KMS-11 (cell line): Measurements from ENCODE around the gene ATP8A2.
"Not testable (repeated sequence)": the region's sequence is repeated elsewhere in the genome, so short reads cannot be mapped to it uniquely, and the experiment has no call there.

Source experiments
- H2AFZ ChIP-seq: fragments of 200-600 bp; sonication (generic); 2 replicates; pipeline ENCODE4 v1.6.1; 2016; ENCODE audit warnings: antibody characterized with exemption, mixed run types, low read depth
- H3K27ac ChIP-seq: fragments of 200-600 bp; sonication (generic); 2 replicates; pipeline ENCODE4 v1.6.1; 2016; ENCODE audit warnings: mild to moderate bottlenecking, mixed run types
- H3K27me3 ChIP-seq: fragments of 200-600 bp; sonication (generic); 2 replicates; pipeline ENCODE4 v1.6.1; 2017; ENCODE audit warnings: mild to moderate bottlenecking, low read depth, mixed run types, moderate library complexity; ENCODE audit not compliant: insufficient read depth
- H3K36me3 ChIP-seq: fragments of 200-600 bp; sonication (generic); 2 replicates; pipeline ENCODE4 v1.6.1; 2017; ENCODE audit warnings: mild to moderate bottlenecking, mixed run types; ENCODE audit not compliant: insufficient read depth
- H3K4me1 ChIP-seq: fragments of 200-600 bp; sonication (generic); 2 replicates; pipeline ENCODE4 v1.6.1; 2016; ENCODE audit warnings: mild to moderate bottlenecking, low read depth, mixed run types; ENCODE audit not compliant: poor library complexity, severe bottlenecking
- H3K4me2 ChIP-seq: fragments of 200-600 bp; sonication (generic); 2 replicates; pipeline ENCODE4 v1.7.0; 2016; ENCODE audit warnings: mild to moderate bottlenecking, mixed run types
- H3K4me3 ChIP-seq: fragments of 200-600 bp; sonication (generic); IDR thresholded peaks from 2 replicates; pipeline ENCODE4 v1.6.1; 2017; ENCODE audit warnings: low read depth, low read length, mixed read lengths; ENCODE audit not compliant: insufficient read depth
- H3K79me2 ChIP-seq: fragments of 200-600 bp; sonication (generic); 2 replicates; pipeline ENCODE4 v1.6.1; 2016; ENCODE audit warnings: low read depth, mixed run types; ENCODE audit not compliant: insufficient read depth
- H3K9ac ChIP-seq: fragments of 200-600 bp; sonication (generic); 2 replicates; pipeline ENCODE4 v1.6.1; 2016; ENCODE audit warnings: mild to moderate bottlenecking, mixed run types
- H4K20me1 ChIP-seq: fragments of 200-600 bp; sonication (generic); 2 replicates; pipeline ENCODE4 v1.6.1; 2016; ENCODE audit warnings: mild to moderate bottlenecking, mixed run types; ENCODE audit not compliant: insufficient read depth
- CTCF ChIP-seq: fragments of 200-600 bp; sonication (generic); conservative IDR thresholded peaks from 2 replicates; pipeline ENCODE4 v1.6.1; 2017; ENCODE audit warnings: low read depth, mild to moderate bottlenecking, antibody characterized with exemption, low read length, moderate library complexity, mixed read lengths

ATP8A2 gene

GRCh38 chr13:25771202-25771601 is 399.4 kb downstream of the ATP8A2 start:
- H3K4me2 ChIP-seq, result no peak overlapping the region

GRCh38 chr13:25771641-25772478 is 400.1 kb downstream of the ATP8A2 start:
- no peak for TF ChIP-seq CTCF
- Histone ChIP-seq H3K36me3 (no peaks in the 10 kb centered on the region), H3K4me3 (no peak overlapping the region), H4K20me1 (no peaks in the 10 kb centered on the region), H3K79me2 (no peaks in the 10 kb centered on the region), H3K27ac (no peak overlapping the region), H3K4me1 (peaks cover 25% of the 10 kb centered on the region), H3K4me2 (no peak overlapping the region), H3K9ac (no peak overlapping the region), H3K27me3 (no peaks in the 10 kb centered on the region), H2AFZ (no peak overlapping the region)

More at GRCh38 chr13:25771202-25771601, 399.4 kb downstream of the ATP8A2 start:
- Histone ChIP-seq H2AFZ (no peak overlapping the region), H3K27ac (no peak overlapping the region), H3K4me3 (no peak overlapping the region), H3K27me3 (no peaks in the 10 kb centered on the region), H3K4me1 (peaks cover 19% of the 10 kb centered on the region), H3K79me2 (no peaks in the 10 kb centered on the region), H3K9ac (no peak overlapping the region), H4K20me1 (no peaks in the 10 kb centered on the region), H3K36me3 (no peaks in the 10 kb centered on the region)
- no peak for TF ChIP-seq CTCF

- peaks cover 32% of the 10 kb centered on the region for H3K4me1 ChIP-seq
- H2AFZ ChIP-seq, H3K27ac ChIP-seq, H3K4me3 ChIP-seq, H3K79me2 ChIP-seq, H3K36me3 ChIP-seq, H4K20me1 ChIP-seq, H3K4me2 ChIP-seq, H3K9ac ChIP-seq, H3K27me3 ChIP-seq: not testable (repeated sequence)
Measured at GRCh38 chr13:25772534-25772933, 400.8 kb downstream of the ATP8A2 start.

GRCh38 chr13:25774056-25774455 is 402.3 kb downstream of the ATP8A2 start:
- peaks cover 46% of the 10 kb centered on the region for H3K4me1 ChIP-seq
- not testable (repeated sequence) for H3K4me2 ChIP-seq, H3K36me3 ChIP-seq, H3K79me2 ChIP-seq, H3K9ac ChIP-seq, H3K27ac ChIP-seq, H2AFZ ChIP-seq, H3K27me3 ChIP-seq, H4K20me1 ChIP-seq, H3K4me3 ChIP-seq

GRCh38 chr13:25775275-25775674 is 403.5 kb downstream of the ATP8A2 start:
- H3K9ac ChIP-seq, result no peak overlapping the region
- no peak overlapping the region for H3K4me3 ChIP-seq
- no peaks in the 10 kb centered on the region for H3K27me3 ChIP-seq
- no peak for TF ChIP-seq CTCF
- H3K36me3 ChIP-seq, result no peaks in the 10 kb centered on the region
- H3K4me2 ChIP-seq, result no peak overlapping the region
- peaks cover 58% of the 10 kb centered on the region for H3K4me1 ChIP-seq
- H3K79me2 ChIP-seq, result no peaks in the 10 kb centered on the region
- no peak overlapping the region for H3K27ac ChIP-seq
- H4K20me1 ChIP-seq, result no peaks in the 10 kb centered on the region
- H2AFZ ChIP-seq, result no peak overlapping the region
